ENCODE results near the gene FOXP4.

DNA sequence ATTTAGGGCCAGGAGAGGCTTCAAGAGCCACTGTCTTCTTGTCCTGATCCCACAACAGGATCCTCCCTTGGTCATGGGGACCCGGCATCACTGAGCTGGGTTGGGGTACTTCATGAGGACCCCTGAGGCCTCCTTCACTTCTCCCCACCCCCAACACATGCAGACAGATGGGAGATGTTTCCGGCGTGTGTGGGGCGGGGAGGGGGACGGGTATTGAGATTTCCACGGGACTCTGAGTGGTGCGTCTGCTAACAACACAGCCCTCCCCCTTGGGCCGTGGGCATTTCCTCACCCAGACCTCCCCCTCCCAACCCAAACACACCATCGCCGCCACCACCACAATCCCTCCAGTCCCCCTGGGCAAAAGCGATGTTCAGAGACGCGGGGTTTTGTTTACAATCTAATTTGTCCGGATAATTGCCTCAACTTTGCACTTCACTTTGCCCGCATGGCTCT, 906 bp upstream of the FOXP4 start:
- TF ChIP-seq, protein P1, sequence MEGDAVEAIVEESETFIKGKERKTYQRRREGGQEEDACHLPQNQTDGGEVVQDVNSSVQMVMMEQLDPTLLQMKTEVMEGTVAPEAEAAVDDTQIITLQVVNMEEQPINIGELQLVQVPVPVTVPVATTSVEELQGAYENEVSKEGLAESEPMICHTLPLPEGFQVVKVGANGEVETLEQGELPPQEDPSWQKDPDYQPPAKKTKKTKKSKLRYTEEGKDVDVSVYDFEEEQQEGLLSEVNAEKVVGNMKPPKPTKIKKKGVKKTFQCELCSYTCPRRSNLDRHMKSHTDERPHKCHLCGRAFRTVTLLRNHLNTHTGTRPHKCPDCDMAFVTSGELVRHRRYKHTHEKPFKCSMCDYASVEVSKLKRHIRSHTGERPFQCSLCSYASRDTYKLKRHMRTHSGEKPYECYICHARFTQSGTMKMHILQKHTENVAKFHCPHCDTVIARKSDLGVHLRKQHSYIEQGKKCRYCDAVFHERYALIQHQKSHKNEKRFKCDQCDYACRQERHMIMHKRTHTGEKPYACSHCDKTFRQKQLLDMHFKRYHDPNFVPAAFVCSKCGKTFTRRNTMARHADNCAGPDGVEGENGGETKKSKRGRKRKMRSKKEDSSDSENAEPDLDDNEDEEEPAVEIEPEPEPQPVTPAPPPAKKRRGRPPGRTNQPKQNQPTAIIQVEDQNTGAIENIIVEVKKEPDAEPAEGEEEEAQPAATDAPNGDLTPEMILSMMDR (IDR thresholded peaks at IDR 0.05) = no peak
- no peak for TF ChIP-seq EZH2phosphoT487 (IDR thresholded peaks at IDR 0.05; ENCODE audit: borderline replicate concordance, low read depth)
- no peak for TF ChIP-seq RXRA (IDR thresholded peaks at IDR 0.05; ENCODE audit: borderline replicate concordance, low read depth)
- no peak for TF ChIP-seq YY1 (IDR thresholded peaks at IDR 0.05; ENCODE audit: low read depth)
- no peak for TF ChIP-seq GABPA (IDR thresholded peaks at IDR 0.05; ENCODE audit: low read depth)
- TF ChIP-seq TAF1 (IDR thresholded peaks at IDR 0.05; ENCODE audit: borderline replicate concordance, low read depth, low read length) = no peak
- TF ChIP-seq TEAD4 (IDR thresholded peaks at IDR 0.05; ENCODE audit: borderline replicate concordance, insufficient read depth) = no peak
- TF ChIP-seq, protein P2, sequence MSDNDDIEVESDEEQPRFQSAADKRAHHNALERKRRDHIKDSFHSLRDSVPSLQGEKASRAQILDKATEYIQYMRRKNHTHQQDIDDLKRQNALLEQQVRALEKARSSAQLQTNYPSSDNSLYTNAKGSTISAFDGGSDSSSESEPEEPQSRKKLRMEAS (IDR thresholded peaks at IDR 0.05; ENCODE audit: low read depth) = no peak
- no peak for TF ChIP-seq RAD21 (IDR thresholded peaks at IDR 0.05; ENCODE audit: low read length)
- TF ChIP-seq FOXM1 (IDR thresholded peaks at IDR 0.05; ENCODE audit: low read depth) = no peak
- TF ChIP-seq NRF1 (IDR thresholded peaks at IDR 0.05; ENCODE audit: low read depth, low read length) = no peak
- no peak for TF ChIP-seq EP300 (IDR thresholded peaks at IDR 0.05; ENCODE audit: borderline replicate concordance in 1 of 2, low read depth in 1 of 2, low read length in 1 of 2)
